ENCODE data around the gene TNXB. TPM values are rescaled to one million over a fixed set of nuclear protein-coding genes. Genes with fewer than 3 reads are reported as not detected.
"Not testable (repeated sequence)": the region's sequence is repeated elsewhere in the genome, so short reads cannot be mapped to it uniquely, and the experiment has no call there.

Gene TNXB
- total RNA-seq, 2 experiments from 2014 or later, result 2.9 to 4.8 TPM

DNA sequence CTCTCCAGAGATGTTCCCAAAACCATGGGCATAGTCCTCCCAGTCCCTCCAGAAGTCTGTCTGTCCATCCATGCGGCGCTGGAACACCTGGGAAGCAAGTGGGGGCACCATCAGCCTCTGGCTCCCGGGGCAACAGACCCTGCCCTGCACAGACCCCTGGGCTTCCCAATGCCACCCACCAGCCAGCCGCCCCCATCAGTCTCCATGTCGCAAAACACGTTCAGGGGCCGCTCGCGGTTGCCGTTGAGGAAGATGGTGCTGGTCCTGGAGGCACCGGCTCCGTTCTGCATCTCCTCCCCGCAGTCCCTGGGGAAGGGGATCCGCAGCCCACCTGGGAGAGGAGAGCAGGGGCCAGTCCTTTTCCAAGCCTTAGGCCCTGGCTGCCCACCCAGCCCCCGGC lies 66.9 kb downstream of the TNXB start:
- H3K4me1 Mint-ChIP-seq (ENCODE audit: low read depth); CTCF ChIA-PET; H3K27ac Mint-ChIP-seq; H3K9me3 Mint-ChIP-seq; DNase-seq; H3K36me3 Mint-ChIP-seq (ENCODE audit: low read depth); intact Hi-C loops (cut with micrococcal nuclease); H3K27me3 Mint-ChIP-seq (ENCODE audit: low read depth); H3K4me3 Mint-ChIP-seq: not testable (repeated sequence)

DNA sequence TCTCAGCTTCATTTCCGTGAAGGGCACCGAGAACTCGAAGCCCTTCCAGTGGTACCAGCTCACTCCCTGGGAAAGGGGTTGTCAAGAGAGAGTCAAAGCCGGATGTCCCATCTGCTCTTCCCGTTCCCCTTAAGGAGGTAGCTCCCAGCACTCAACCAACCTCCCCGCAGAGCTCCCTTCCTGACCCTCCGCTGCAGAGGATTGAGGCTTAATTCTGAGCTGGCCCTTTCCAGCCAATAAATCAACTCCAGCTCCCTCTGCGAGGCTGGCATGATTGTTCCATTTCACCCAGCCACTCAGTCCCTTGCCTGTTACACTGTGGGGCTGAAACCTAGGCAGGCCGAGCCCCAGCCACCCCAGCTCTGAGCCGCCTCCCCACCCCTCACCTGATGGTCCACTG lies 67.8 kb downstream of the TNXB start:
- CTCF ChIA-PET; H3K4me3 Mint-ChIP-seq; H3K4me1 Mint-ChIP-seq (ENCODE audit: low read depth); DNase-seq; H3K27ac Mint-ChIP-seq; intact Hi-C loops (cut with micrococcal nuclease); H3K36me3 Mint-ChIP-seq (ENCODE audit: low read depth); H3K27me3 Mint-ChIP-seq (ENCODE audit: low read depth); H3K9me3 Mint-ChIP-seq: not testable (repeated sequence)

GRCh38 chr6:32041050-32041321 lies 68.2 kb downstream of the TNXB start:
- intact Hi-C loops (cut with micrococcal nuclease); H3K4me3 Mint-ChIP-seq; H3K9me3 Mint-ChIP-seq: not testable (repeated sequence)

GRCh38 chr6:32040299-32041049 lies 68.7 kb downstream of the TNXB start:
- H3K27ac Mint-ChIP-seq; H3K9me3 Mint-ChIP-seq; DNase-seq; H3K36me3 Mint-ChIP-seq (ENCODE audit: low read depth); H3K4me1 Mint-ChIP-seq (ENCODE audit: low read depth); H3K27me3 Mint-ChIP-seq (ENCODE audit: low read depth); CTCF ChIA-PET; intact Hi-C loops (cut with micrococcal nuclease); H3K4me3 Mint-ChIP-seq: not testable (repeated sequence)

More at GRCh38 chr6:32041050-32041321, 68.2 kb downstream of the TNXB start:
- H3K36me3 Mint-ChIP-seq (ENCODE audit: low read depth); CTCF ChIA-PET; DNase-seq; H3K27me3 Mint-ChIP-seq (ENCODE audit: low read depth); H3K27ac Mint-ChIP-seq; H3K4me1 Mint-ChIP-seq (ENCODE audit: low read depth): not testable (repeated sequence)

- CTCF ChIA-PET; H3K27me3 Mint-ChIP-seq (ENCODE audit: low read depth); DNase-seq; H3K4me1 Mint-ChIP-seq (ENCODE audit: low read depth); intact Hi-C loops (cut with micrococcal nuclease); H3K4me3 Mint-ChIP-seq; H3K36me3 Mint-ChIP-seq (ENCODE audit: low read depth); H3K27ac Mint-ChIP-seq; H3K9me3 Mint-ChIP-seq: not testable (repeated sequence)
These were observed 69.5 kb downstream of the TNXB start for GRCh38 chr6:32039321-32040274.

DNA sequence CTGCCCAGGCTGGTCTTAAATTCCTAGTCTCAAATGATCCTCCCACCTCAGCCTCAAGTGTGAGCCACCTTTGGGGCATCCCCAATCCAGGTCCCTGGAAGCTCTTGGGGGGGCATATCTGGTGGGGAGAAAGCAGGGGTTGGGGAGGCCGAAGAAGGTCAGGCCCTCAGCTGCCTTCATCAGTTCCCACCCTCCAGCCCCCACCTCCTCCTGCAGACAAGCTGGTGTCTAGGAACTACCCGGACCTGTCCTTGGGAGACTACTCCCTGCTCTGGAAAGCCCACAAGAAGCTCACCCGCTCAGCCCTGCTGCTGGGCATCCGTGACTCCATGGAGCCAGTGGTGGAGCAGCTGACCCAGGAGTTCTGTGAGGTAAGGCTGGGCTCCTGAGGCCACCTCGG lies 70.3 kb downstream of the TNXB start:
- intact Hi-C loops (cut with micrococcal nuclease); H3K4me3 Mint-ChIP-seq; H3K9me3 Mint-ChIP-seq; DNase-seq; H3K27me3 Mint-ChIP-seq (ENCODE audit: low read depth); H3K4me1 Mint-ChIP-seq (ENCODE audit: low read depth); H3K27ac Mint-ChIP-seq; CTCF ChIA-PET; H3K36me3 Mint-ChIP-seq (ENCODE audit: low read depth): not testable (repeated sequence)

GRCh38 chr6:32037598-32038524 lies 71.3 kb downstream of the TNXB start, which contains the start of gene CYP21A2:
CYP21A2 (plus strand) TSS chr6:32038415; CDS start chr6:32038423, 8 bp downstream.
- H3K27ac Mint-ChIP-seq; H3K36me3 Mint-ChIP-seq (ENCODE audit: low read depth); H3K4me3 Mint-ChIP-seq; DNase-seq; H3K9me3 Mint-ChIP-seq; H3K4me1 Mint-ChIP-seq (ENCODE audit: low read depth); H3K27me3 Mint-ChIP-seq (ENCODE audit: low read depth); intact Hi-C loops (cut with micrococcal nuclease): not testable (repeated sequence)
- CTCF ChIA-PET, result interaction anchor here (0.6 kb wide), 1 partner anchor 369 kb away, joined by 3 read pairs; no protein-coding TSS in a partner anchor

DNA sequence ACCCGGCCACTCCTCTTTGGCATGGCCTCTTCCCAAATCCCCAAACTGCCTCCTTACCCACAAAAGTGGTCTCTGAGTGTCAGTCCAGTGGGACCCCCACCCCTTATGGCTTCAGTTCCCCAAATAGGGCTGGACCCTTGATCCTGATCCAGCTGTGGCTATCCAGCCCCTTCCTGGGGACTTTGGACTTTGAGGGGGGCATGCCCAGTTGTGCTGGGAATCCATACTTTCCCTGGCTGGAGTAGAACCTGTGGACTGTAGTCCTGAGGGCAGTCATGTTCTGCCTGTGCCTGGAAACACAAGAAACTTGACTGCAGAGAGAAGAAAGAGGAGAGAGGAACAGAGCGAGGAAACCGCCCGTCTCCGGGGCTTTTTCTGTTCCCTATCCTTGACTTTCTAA lies 72.0 kb downstream of the TNXB start:
- H3K27ac Mint-ChIP-seq; H3K36me3 Mint-ChIP-seq (ENCODE audit: low read depth); CTCF ChIA-PET; intact Hi-C loops (cut with micrococcal nuclease); H3K9me3 Mint-ChIP-seq; H3K27me3 Mint-ChIP-seq (ENCODE audit: low read depth); DNase-seq; H3K4me3 Mint-ChIP-seq; H3K4me1 Mint-ChIP-seq (ENCODE audit: low read depth): not testable (repeated sequence)

DNA sequence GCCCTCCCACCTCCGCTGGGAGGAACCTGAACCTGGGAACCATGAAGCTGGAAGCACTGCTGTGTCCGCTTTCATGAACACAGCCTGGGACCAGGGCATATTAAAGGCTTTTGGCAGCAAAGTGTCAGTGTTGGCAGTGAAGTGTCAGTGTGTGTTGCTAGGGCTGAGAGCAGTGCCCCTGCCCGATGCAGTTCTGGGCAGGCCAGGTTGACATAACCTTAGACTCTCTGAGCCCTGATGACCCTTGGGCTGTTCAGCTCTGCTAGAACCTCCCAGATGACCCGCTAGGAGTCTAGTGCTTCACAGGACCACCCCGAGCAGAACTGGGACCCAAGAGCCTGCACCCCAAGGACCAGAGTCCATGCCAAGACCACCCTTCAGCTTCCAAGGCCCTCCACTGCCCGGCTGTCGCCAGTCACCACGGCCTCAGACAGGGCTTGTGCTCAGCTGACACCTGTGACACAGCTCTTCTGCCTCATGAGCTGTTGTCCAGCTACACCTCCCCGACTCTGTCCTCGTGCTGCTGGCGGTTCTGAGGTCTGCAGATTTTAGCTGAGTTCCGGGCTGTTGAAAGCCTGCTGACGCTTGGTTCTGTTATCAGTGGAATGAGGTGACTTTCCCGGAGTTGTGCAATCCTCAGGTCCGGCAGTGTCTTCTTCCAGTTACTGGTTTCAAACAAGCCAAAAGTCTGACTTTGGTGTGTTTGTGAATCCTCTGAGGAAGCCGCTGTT lies 73.7 kb downstream of the TNXB start:
- H3K27ac Mint-ChIP-seq; H3K4me3 Mint-ChIP-seq; H3K36me3 Mint-ChIP-seq (ENCODE audit: low read depth); CTCF ChIA-PET; intact Hi-C loops (cut with micrococcal nuclease); H3K4me1 Mint-ChIP-seq (ENCODE audit: low read depth); DNase-seq; H3K27me3 Mint-ChIP-seq (ENCODE audit: low read depth); H3K9me3 Mint-ChIP-seq: not testable (repeated sequence)

DNA sequence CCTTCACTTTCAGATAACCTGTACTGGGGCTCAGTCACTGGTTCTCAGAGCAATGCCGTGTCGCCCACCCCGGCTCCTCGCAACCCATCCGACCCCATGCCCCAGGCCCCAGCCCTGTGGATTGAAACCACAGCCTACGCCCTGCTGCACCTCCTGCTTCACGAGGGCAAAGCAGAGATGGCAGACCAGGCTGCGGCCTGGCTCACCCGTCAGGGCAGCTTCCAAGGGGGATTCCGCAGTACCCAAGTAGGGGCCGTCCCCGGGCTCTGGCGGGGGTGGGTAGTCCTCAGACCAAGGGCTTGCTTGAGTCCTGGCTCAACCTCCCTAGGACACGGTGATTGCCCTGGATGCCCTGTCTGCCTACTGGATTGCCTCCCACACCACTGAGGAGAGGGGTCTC lies 79.6 kb downstream of the TNXB start:
- H3K27ac Mint-ChIP-seq; H3K9me3 Mint-ChIP-seq; intact Hi-C loops (cut with micrococcal nuclease); H3K4me3 Mint-ChIP-seq; H3K36me3 Mint-ChIP-seq (ENCODE audit: low read depth); CTCF ChIA-PET; DNase-seq; H3K27me3 Mint-ChIP-seq (ENCODE audit: low read depth); H3K4me1 Mint-ChIP-seq (ENCODE audit: low read depth): not testable (repeated sequence)

DNA sequence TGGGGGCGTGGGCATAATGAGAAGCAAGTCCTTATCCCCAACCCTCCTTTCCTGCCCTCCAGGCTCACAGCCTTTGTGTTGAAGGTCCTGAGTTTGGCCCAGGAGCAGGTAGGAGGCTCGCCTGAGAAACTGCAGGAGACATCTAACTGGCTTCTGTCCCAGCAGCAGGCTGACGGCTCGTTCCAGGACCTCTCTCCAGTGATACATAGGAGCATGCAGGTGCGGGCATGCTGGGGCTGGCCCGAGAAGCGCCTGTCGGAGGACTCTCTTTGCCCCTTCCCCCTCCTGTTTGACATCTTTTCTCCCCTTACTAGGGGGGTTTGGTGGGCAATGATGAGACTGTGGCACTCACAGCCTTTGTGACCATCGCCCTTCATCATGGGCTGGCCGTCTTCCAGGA lies 80.5 kb downstream of the TNXB start:
- CTCF ChIA-PET; H3K27ac Mint-ChIP-seq; H3K27me3 Mint-ChIP-seq (ENCODE audit: low read depth); H3K36me3 Mint-ChIP-seq (ENCODE audit: low read depth); H3K9me3 Mint-ChIP-seq; DNase-seq; intact Hi-C loops (cut with micrococcal nuclease); H3K4me1 Mint-ChIP-seq (ENCODE audit: low read depth); H3K4me3 Mint-ChIP-seq: not testable (repeated sequence)

DNA sequence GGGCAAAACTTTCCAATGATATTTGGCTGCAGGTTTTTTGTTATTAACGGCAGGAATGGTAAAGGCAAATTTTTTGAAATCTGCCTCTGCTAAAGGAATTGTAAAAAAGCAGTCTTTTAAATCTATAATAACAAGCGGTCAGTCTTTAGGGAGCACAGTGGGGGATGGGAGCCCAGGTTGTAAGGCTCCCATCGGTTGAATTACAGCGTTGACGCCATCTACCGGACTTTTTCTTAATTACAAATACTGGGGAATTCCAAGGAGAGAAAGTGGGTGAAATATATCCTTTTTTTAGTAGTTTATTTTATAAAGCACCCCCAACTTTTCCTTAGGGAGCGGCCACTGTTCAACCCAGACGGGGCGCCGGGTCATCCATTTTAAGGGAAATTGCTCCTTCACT lies 87.0 kb downstream of the TNXB start:
- DNase-seq; H3K36me3 Mint-ChIP-seq (ENCODE audit: low read depth); CTCF ChIA-PET; H3K9me3 Mint-ChIP-seq; H3K27me3 Mint-ChIP-seq (ENCODE audit: low read depth); H3K4me1 Mint-ChIP-seq (ENCODE audit: low read depth); H3K4me3 Mint-ChIP-seq; intact Hi-C loops (cut with micrococcal nuclease); H3K27ac Mint-ChIP-seq: not testable (repeated sequence)
